ENCODE measurements around the gene PSME3IP1. TPM values are rescaled to one million over a fixed set of nuclear protein-coding genes. Genes with fewer than 3 reads are reported as not detected.
"Not testable (repeated sequence)": the region's sequence is repeated elsewhere in the genome, so short reads cannot be mapped to it uniquely, and the experiment has no call there.

Gene PSME3IP1
- total RNA-seq, 1 experiment from 2014 or later: 119 TPM

GRCh38 chr16:57196753-57197152 is 10.9 kb upstream of the PSME3IP1 start:
- no peak for DNase-seq (ENCODE audit: low read depth)

- DNase-seq (ENCODE audit: low read depth): no peak
Measured at GRCh38 chr16:57196286-57196685, 10.4 kb upstream of the PSME3IP1 start.

- DNase-seq (ENCODE audit: low read depth): peak; percentile 87
Measured at GRCh38 chr16:57194512-57194911, 8.7 kb upstream of the PSME3IP1 start.

- peak; percentile 37 for DNase-seq (ENCODE audit: low read depth)
Measured at GRCh38 chr16:57192720-57193486, 7.1 kb upstream of the PSME3IP1 start.

GRCh38 chr16:57192146-57192545 is 6.3 kb upstream of the PSME3IP1 start:
- no peak for DNase-seq (ENCODE audit: low read depth)

GRCh38 chr16:57191056-57191571 is 5.3 kb upstream of the PSME3IP1 start:
- DNase-seq (ENCODE audit: low read depth): peak; percentile 35

- no peak for DNase-seq (ENCODE audit: low read depth)
Measured at GRCh38 chr16:57190136-57190535, 4.3 kb upstream of the PSME3IP1 start.

- DNase-seq (ENCODE audit: low read depth): not testable (repeated sequence)
Measured at GRCh38 chr16:57189527-57189926, 3.7 kb upstream of the PSME3IP1 start.

GRCh38 chr16:57188711-57189002 is 2.8 kb upstream of the PSME3IP1 start:
- DNase-seq (ENCODE audit: low read depth): no peak

- DNase-seq (ENCODE audit: low read depth): not testable (repeated sequence)
Measured at GRCh38 chr16:57187902-57188710, 2.3 kb upstream of the PSME3IP1 start.

- DNase-seq (ENCODE audit: low read depth): peak; percentile 30
Measured at GRCh38 chr16:57186872-57187854, 1.3 kb upstream of the PSME3IP1 start.

GRCh38 chr16:57185446-57185944 is 344 bp downstream of the PSME3IP1 start:
- DNase-seq (ENCODE audit: low read depth): peak; percentile 77

GRCh38 chr16:57184887-57185445 is 873 bp downstream of the PSME3IP1 start:
- no peak for DNase-seq (ENCODE audit: low read depth)

- DNase-seq (ENCODE audit: low read depth): no peak
Measured at GRCh38 chr16:57184113-57184512, 1.7 kb downstream of the PSME3IP1 start.

- DNase-seq (ENCODE audit: low read depth): no peak
Measured at GRCh38 chr16:57179215-57179828, 6.5 kb downstream of the PSME3IP1 start.

GRCh38 chr16:57178793-57179212 is 7.0 kb downstream of the PSME3IP1 start:
- no peak for DNase-seq (ENCODE audit: low read depth)

- DNase-seq (ENCODE audit: low read depth): no peak
Measured at GRCh38 chr16:57178196-57178595, 7.6 kb downstream of the PSME3IP1 start.

- DNase-seq (ENCODE audit: low read depth): no peak
Measured at GRCh38 chr16:57175896-57176295, 9.9 kb downstream of the PSME3IP1 start.

- DNase-seq (ENCODE audit: low read depth): no peak
Measured at GRCh38 chr16:57172721-57173290, 13.0 kb downstream of the PSME3IP1 start.

GRCh38 chr16:57169327-57169726 is 16.5 kb downstream of the PSME3IP1 start:
- DNase-seq (ENCODE audit: low read depth): no peak

Data from RPMI7951 (cell line).